Fibroblast of the aortic adventitia (primary cell): Measurements from ENCODE around the gene HAND2. TPM values are rescaled to one million over a fixed set of nuclear protein-coding genes. Genes with fewer than 3 reads are reported as not detected.

Experiments
- DNase-seq: peaks from one replicate; pipeline ENCODE4 v3.0.0-alpha.2; 2010; ENCODE audit warnings: low read depth
- H3K4me3 ChIP-seq: 2 replicates; pipeline ENCODE4 v1.5.1; 2011; ENCODE audit warnings: low read depth, mild to moderate bottlenecking, control low read depth, low read length, moderate library complexity
- CTCF ChIP-seq: IDR thresholded peaks from 2 replicates; pipeline ENCODE4 v1.5.1; 2011; ENCODE audit warnings: mild to moderate bottlenecking, low read length, control low read depth, inconsistent platforms; ENCODE audit not compliant: insufficient read depth
- total RNA-seq: library from RNA; depleted of rRNA; stranded (reverse); fragments of >200 nt; gene quantifications from 2 replicates; pipeline ENCODE4 v1.2.3, GENCODE V29; 2012; ENCODE audit warnings: low replicate concordance

HAND2 gene
- total RNA-seq, 1 donor, result 31.3 TPM

DNA sequence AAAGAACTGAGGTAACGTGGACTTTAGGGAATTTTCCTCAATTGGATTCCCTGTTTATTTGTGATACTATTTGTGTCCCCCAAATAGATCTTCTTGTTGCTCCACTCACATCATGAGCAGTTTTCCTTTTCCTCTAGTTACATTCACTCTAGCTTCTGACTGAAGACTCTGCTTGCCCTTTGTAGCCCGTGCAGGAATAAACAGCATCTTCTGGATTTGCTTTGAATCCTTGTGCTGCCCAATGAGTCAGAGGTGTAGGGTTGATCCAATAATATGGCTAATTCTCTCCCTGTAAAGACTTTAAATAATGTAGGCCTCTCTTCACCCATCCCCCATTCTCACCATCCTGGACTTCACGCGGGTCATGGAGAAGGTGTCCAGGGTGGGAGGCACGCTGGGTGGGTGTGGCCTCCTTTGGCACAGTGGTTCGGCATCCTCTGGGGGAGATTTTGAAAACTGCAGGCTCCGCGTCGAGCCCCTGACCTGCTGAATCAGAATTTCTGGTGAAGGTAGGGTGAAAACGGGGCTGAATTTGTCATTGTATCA is 9.0 kb downstream of the HAND2 start:
- no peak for DNase-seq
- TF ChIP-seq CTCF, result peak; percentile 23
- no peak overlapping the region for H3K4me3 ChIP-seq

DNA sequence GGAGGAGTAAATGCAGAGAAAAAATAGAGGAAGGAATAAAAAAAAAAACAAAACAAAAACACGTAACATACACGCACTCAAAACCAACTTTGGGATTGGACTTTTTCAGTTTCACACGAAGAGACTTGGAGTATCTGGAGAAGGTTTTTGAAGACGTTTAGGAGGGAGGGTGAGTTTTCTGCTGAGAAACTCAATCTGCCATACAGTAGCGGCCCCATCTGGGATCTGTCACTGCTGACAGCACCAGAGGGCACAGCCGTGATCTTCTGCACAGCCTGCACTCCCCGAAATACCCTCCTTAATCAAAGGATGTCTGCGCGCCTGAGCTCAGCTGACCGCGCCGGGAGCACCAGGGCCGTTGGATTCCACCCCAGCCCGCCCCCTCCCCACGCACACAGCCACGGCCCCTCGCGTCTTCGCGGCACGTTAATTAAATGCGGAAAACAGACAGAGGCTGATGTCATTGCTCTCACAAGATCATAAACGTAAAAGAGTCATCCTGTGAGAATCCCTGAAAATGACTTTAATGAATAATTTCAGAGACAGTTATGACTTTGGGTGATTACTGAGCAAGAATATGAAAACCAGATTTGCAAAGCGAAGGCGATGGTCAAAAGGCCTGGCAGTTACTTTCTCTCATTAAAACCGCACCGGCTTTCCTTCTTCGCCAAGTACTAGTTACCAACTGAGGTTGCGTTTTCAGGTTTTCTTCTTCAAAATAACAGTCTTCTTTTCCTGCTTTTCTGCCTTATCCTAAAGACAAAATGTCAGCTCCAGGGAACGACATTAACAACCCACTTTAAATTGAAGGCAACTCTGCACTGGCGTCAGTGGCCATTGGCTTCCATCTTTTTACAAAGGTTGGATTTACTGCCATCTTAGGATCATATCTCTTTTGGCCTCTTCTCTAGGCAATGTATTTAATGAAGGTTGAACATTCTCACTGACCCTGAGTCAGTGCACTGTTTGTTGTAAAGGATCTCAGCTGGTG is 10.6 kb downstream of the HAND2 start:
- peak; percentile 58 for DNase-seq
- H3K4me3 ChIP-seq, result peak overlapping the region; percentile 38

DNA sequence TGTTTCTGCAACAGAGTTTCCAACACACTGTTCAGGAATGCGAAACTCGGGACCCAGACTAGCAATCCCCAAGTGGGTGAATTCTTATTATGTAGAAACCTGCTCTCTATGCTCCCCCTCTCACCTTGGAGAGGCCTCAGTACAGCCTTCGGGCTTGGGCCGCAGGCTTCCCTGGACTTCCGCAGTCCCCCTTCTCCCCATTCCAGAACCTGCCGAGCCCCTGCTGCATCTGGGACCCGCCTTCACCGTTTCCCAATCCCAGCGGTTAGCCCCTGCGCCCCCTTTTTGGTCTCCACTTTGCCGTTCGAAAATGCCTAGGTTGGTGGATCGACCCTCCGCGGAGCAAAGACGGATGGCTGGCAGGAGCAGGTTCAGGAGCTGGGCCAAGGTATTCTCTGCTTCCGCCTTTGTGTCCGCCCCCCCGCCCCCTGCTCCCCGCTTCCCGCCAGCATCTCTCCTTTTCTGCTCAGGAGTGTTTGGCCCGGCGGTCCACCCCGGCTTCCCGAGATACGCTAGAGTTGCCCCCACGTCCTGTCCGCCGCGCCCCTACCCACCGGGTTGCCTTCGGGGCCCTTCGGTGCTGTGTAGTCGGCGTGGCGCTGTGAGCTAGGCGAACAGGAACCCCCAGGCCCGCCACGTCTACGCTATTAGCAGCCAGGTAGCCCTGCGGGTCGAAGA is 11.5 kb downstream of the HAND2 start:
- no peak for TF ChIP-seq CTCF
- peak overlapping the region; percentile 38 for H3K4me3 ChIP-seq
- peak; percentile 61 for DNase-seq

More for the DNA sequence above, 10.6 kb downstream of the HAND2 start:
- TF ChIP-seq CTCF, result no peak

GRCh38 chr4:173517781-173518424 is 12.1 kb downstream of the HAND2 start:
- TF ChIP-seq CTCF, result no peak
- no peak overlapping the region for H3K4me3 ChIP-seq
- DNase-seq, result peak; percentile 73

- peak overlapping the region; percentile 13 for H3K4me3 ChIP-seq
- peak; percentile 74 for DNase-seq
- TF ChIP-seq CTCF, result no peak
Measured at GRCh38 chr4:173516621-173517524, 13.2 kb downstream of the HAND2 start.
